Right atrium auricular region (tissue), 2 donors: ENCODE measurements around the gene ERVW-1. TPM values are rescaled to one million over a fixed set of nuclear protein-coding genes. Genes with fewer than 3 reads are reported as not detected.
"Not testable (repeated sequence)": the region's sequence is repeated elsewhere in the genome, so short reads cannot be mapped to it uniquely, and the experiment has no call there.

ENCODE experiments used
- DNase-seq: peaks from one replicate; pipeline ENCODE4 v3.0.0-alpha.2; 2019; ENCODE audit warnings: low spot score
- H3K27ac ChIP-seq, 2 donors: fragments of 200-600 bp; sonication (generic); 1 replicate in 1 of 2; 2 replicates in 1 of 2; pipeline ENCODE4 v1.5.1; 2016 to 2019
- H3K27me3 ChIP-seq, 2 donors: fragments of 200-600 bp; sonication (generic); one replicate each; pipeline versions ENCODE4 v1.5.1 to v1.6.0; 2017 to 2019
- H3K36me3 ChIP-seq: fragments of 200-600 bp; sonication (generic); one replicate; pipeline ENCODE4 v1.5.1; 2016
- H3K4me1 ChIP-seq, 2 donors: fragments of 200-600 bp; sonication (generic); one replicate each; pipeline versions ENCODE4 v1.5.1 to v1.6.0; 2017 to 2019
- H3K4me3 ChIP-seq, 2 donors: fragments of 200-600 bp; sonication (generic); 1 replicate in 1 of 2; 2 replicates in 1 of 2; pipeline ENCODE4 v1.5.1; 2017 to 2019; ENCODE audit warnings: mild to moderate bottlenecking in 1 of 2, moderate library complexity in 1 of 2
- H3K9me3 ChIP-seq, 2 donors: fragments of 200-600 bp; sonication (generic); one replicate each; pipeline ENCODE4 v1.5.1; 2019
- CTCF ChIP-seq, 2 donors: fragments of 200-600 bp; sonication (generic); IDR thresholded peaks; one replicate each; pipeline ENCODE4 v1.5.1; 2019; ENCODE audit warnings: antibody characterized with exemption in 2 of 2
- total RNA-seq, 2 donors: library from RNA; depleted of rRNA; stranded (reverse); fragments of >200 nt; gene quantifications; one replicate each; pipeline ENCODE4 v1.1.0, GENCODE V29; 2016

ERVW-1 gene
- total RNA-seq, 2 donors from 2014 or later: not detected

GRCh38 chr7:92487804-92488203 is 10.1 kb upstream of the ERVW-1 start:
- Histone ChIP-seq H3K27me3 (no peaks in the 10 kb centered on the region), H3K27ac (no peak overlapping the region), H3K36me3 (peaks cover 31% of the 10 kb centered on the region), H3K4me1 (no peaks in the 10 kb centered on the region), H3K4me3 (no peak overlapping the region), H3K9me3 (no peaks in the 10 kb centered on the region)
- DNase-seq: no peak
- TF ChIP-seq CTCF (IDR thresholded peaks at IDR 0.05): no peak

DNA sequence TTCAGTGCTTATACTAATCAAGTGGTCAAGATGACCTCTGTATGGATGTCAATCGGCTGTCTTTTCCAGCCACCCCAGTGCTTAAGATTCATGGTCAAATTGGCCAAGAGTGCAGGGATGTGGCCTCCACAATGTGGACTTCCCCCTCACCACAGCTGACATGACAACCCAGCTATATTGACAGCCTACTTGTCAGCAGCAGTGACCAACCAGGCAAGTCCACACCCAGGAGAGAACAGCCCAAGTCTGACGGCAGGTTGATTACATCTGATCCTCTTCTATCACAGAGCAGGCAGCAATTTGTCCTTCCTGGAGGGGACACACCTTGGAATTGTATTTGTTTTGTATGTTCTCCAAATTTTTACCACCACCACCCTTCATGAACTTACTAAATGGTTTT is 8.2 kb upstream of the ERVW-1 start:
- Histone ChIP-seq H3K36me3 (peaks cover 19% of the 10 kb centered on the region), H3K27me3 (no peaks in the 10 kb centered on the region), H3K4me1 (no peaks in the 10 kb centered on the region), H3K9me3 (no peaks in the 10 kb centered on the region), H3K4me3 (no peak overlapping the region), H3K27ac (no peak overlapping the region)
- no peak for TF ChIP-seq CTCF (IDR thresholded peaks at IDR 0.05)
- no peak for DNase-seq

- Histone ChIP-seq H3K36me3 (peaks cover 16% of the 10 kb centered on the region), H3K9me3 (no peaks in the 10 kb centered on the region), H3K4me3 (no peak overlapping the region), H3K4me1 (no peaks in the 10 kb centered on the region), H3K27me3 (no peaks in the 10 kb centered on the region), H3K27ac (no peak overlapping the region)
- DNase-seq: no peak
- TF ChIP-seq CTCF (IDR thresholded peaks at IDR 0.05): no peak
These were observed 7.6 kb upstream of the ERVW-1 start for GRCh38 chr7:92485267-92485892.

GRCh38 chr7:92484226-92484625 is 6.5 kb upstream of the ERVW-1 start:
- not testable (repeated sequence) for H3K27ac ChIP-seq, DNase-seq
- peaks cover 16% of the 10 kb centered on the region for H3K36me3 ChIP-seq

GRCh38 chr7:92483624-92484023 is 5.9 kb upstream of the ERVW-1 start:
- peaks cover 16% of the 10 kb centered on the region for H3K36me3 ChIP-seq
- H3K9me3 ChIP-seq, H3K27me3 ChIP-seq, DNase-seq, H3K4me1 ChIP-seq, H3K4me3 ChIP-seq, H3K27ac ChIP-seq: not testable (repeated sequence)

More at GRCh38 chr7:92484226-92484625, 6.5 kb upstream of the ERVW-1 start:
- H3K4me1 ChIP-seq, H3K4me3 ChIP-seq, H3K27me3 ChIP-seq, H3K9me3 ChIP-seq: not testable (repeated sequence)

DNA sequence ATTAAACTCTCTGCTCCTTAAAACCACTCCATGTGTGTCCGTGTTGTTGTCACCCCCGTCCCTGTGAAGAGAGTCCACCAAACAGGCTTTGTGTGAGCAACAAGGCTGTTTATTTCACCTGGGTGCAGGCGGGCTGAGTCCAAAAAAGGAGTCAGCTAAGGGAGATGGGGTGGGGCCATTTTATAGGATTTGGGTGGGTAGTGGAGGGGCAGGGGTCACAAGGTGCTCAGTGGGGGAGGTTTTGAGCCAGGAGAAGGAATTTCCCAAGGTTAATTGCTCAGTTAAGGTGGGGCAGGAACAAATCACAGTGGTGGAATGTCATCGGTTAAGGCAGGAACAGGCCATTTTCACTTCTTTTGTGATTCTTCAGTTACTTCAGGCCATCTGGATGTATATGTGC is 1.4 kb upstream of the ERVW-1 start:
- H3K36me3 ChIP-seq: peaks cover 17% of the 10 kb centered on the region
- DNase-seq, H3K4me3 ChIP-seq, H3K27me3 ChIP-seq, H3K4me1 ChIP-seq, H3K9me3 ChIP-seq, H3K27ac ChIP-seq: not testable (repeated sequence)

DNA sequence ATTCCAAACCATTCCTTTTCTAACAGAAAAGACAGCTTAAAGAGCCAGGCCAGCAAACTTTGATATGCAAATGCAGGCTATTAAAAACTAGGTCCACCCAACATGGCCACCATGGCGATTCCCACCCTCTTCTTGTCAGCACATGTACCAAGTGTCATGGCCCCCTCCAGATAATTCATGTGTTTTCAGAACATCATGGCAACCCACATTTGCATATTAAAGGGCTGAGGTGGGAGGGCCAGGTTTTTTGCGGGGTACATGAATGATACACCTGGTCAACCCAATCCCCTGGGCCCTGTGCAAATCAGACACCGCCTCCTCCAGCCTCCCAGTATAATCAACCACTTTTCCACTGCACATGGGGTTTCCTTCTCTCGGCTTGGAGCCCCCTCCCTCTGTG is 965 bp upstream of the ERVW-1 start:
- H3K36me3 ChIP-seq: peaks cover 17% of the 10 kb centered on the region
- DNase-seq: no peak

More for the DNA sequence above, 965 bp upstream of the ERVW-1 start:
- no peak overlapping the region for H3K4me3 ChIP-seq
- no peak for TF ChIP-seq CTCF (IDR thresholded peaks at IDR 0.05)
- no peaks in the 10 kb centered on the region for H3K9me3 ChIP-seq
- no peaks in the 10 kb centered on the region for H3K27me3 ChIP-seq
- H3K4me1 ChIP-seq: no peaks in the 10 kb centered on the region
- H3K27ac ChIP-seq: no peak overlapping the region
